Measurements from ENCODE around the gene ESRRG. TPM values are rescaled to one million over a fixed set of nuclear protein-coding genes. Genes with fewer than 3 reads are reported as not detected.

ESRRG gene
- total and polyA plus RNA-seq, 2 of the 8 experiments (the other 6 are each of a cell fraction or from before 2014, with no cell fraction given): 0.59 to 1.4 TPM

DNA sequence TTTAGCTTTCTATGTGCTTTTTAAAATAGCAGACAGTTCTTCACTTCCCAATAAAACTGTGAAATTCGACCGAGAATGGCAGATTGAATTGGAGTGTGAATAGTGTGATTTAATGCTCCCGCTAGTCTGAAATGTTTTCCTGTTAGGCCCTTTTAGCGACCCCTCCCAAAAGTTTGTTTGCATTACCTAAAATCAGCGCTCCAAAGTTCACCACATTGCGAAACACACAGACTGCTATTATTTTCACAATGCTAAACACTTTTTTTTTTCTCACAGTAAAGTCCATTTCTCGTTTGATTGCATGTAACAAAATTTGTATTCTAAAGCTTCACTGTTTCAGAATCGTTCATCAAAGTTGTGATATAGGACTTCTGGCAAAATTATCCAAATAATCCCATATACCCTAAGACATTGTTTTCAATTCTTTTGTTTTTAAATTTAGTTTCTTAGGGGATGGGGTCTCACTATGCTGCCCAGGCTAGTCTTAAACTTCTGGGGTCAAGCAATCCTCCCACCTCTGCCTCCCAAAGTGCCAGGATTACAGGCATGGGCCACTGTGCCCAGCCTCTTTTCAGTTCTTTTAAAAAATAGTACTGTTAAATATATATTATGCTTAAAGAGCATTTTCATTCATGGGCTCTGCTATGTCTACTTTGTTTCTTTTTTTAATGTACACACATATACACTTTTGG is 223.5 kb downstream of the ESRRG start:
- no peak for TF ChIP-seq TCF12 (IDR thresholded peaks at IDR 0.05; ENCODE audit: low read depth, low read length)
- TF ChIP-seq, protein P1, sequence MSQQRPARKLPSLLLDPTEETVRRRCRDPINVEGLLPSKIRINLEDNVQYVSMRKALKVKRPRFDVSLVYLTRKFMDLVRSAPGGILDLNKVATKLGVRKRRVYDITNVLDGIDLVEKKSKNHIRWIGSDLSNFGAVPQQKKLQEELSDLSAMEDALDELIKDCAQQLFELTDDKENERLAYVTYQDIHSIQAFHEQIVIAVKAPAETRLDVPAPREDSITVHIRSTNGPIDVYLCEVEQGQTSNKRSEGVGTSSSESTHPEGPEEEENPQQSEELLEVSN (IDR thresholded peaks at IDR 0.05): no peak
- TF ChIP-seq CBX8 (IDR thresholded peaks at IDR 0.05; ENCODE audit: borderline replicate concordance, low read depth, low read length): no peak
- no peak for TF ChIP-seq JUN (IDR thresholded peaks at IDR 0.05; ENCODE audit: low read depth, low read length)
- no peak for TF ChIP-seq POU5F1 (IDR thresholded peaks at IDR 0.05; ENCODE audit: low read depth, low read length)
- no peak for TF ChIP-seq RBBP5 (IDR thresholded peaks at IDR 0.05; ENCODE audit: borderline replicate concordance, low read depth, low read length)
- peaks cover 0 to 5% (median 0%) of the 10 kb centered on the region in 4 experiments; a peak in 1 of 7 replicates for H3K4me1 ChIP-seq (replicated peaks in 1 of 4; ENCODE audit: control insufficient read depth in 3 of 4, insufficient read depth in 4 of 4, low read length in 3 of 4)
- no peak overlapping the region for H4K5ac ChIP-seq (ENCODE audit: insufficient read length, low read depth, low read length)
- DNase-seq (ENCODE audit: low read depth in 1 of 2, low spot score in 2 of 2): no peak
- WGBS, 2 experiments (ENCODE audit: extremely low coverage in 1 of 2, insufficient coverage in 1 of 2, insufficient read length in 1 of 2, insufficient replicate concordance in 2 of 2, low coverage in 1 of 2, low lambda C conversion rate in 2 of 2, missing lambda C conversion rate in 1 of 2): 93% methylated on average over 8 of the region's 8 CpGs; no CpG with 5 or more reads in 1 of the 2 experiments
- H3K9ac ChIP-seq (replicated peaks in 1 of 4; ENCODE audit: extremely low read depth in 1 of 4, low read depth in 3 of 4, low read length in 3 of 4): no peak overlapping the region
- no peak overlapping the region for H2BK20ac ChIP-seq (ENCODE audit: low read length)
- H3K56ac ChIP-seq (replicated peaks; ENCODE audit: insufficient read length, low read depth, low read length): no peak overlapping the region
- no peaks in the 10 kb centered on the region for H4K20me1 ChIP-seq (replicated peaks in 1 of 2; ENCODE audit: control insufficient read depth in 1 of 2, insufficient read depth in 2 of 2, low read length in 2 of 2)
- H3K27me3 ChIP-seq (replicated peaks in 1 of 4; ENCODE audit: control insufficient read depth in 3 of 4, extremely low read depth in 1 of 4, insufficient read depth in 3 of 4, low read length in 3 of 4): peaks cover 0 to 1% (median 0%) of the 10 kb centered on the region in 4 experiments; a peak in 1 of 7 replicates
- H3K27ac ChIP-seq (ENCODE audit: low read depth, low read length): no peak overlapping the region
- H3K4me2 ChIP-seq (ENCODE audit: insufficient read depth in 1 of 2, low read depth in 2 of 2, low read length in 2 of 2): no peak overlapping the region
- H3K18ac ChIP-seq (ENCODE audit: extremely low read depth, low read length): no peak overlapping the region
- H3K79me1 ChIP-seq (ENCODE audit: low read depth, low read length): no peaks in the 10 kb centered on the region
- ChIA-PET POLR2A (ENCODE audit: partially characterized antibody) (no interaction called here), CTCF (ENCODE audit: partially characterized antibody) (no interaction called here)
- H3K4ac ChIP-seq (replicated peaks; ENCODE audit: insufficient read length, low read depth, low read length): no peak overlapping the region
- no peaks in the 10 kb centered on the region for H3K36me3 ChIP-seq (ENCODE audit: control insufficient read depth in 2 of 4, insufficient read depth in 4 of 4, low read length in 3 of 4)
- no peak overlapping the region for H2AK5ac ChIP-seq (ENCODE audit: low read depth, low read length)
- H2BK5ac ChIP-seq (ENCODE audit: low read depth, low read length): no peak overlapping the region
- H3K23me2 ChIP-seq (ENCODE audit: low read depth, low read length): no peaks in the 10 kb centered on the region
- H2BK120ac ChIP-seq (replicated peaks; ENCODE audit: low read depth, low read length): no peak overlapping the region
- H4K8ac ChIP-seq (ENCODE audit: extremely low read depth, insufficient read depth, low read length): no peak overlapping the region
- H2AFZ ChIP-seq (ENCODE audit: low read length): no peak overlapping the region
- H3K14ac ChIP-seq (ENCODE audit: insufficient read length): no peak overlapping the region
- H2BK15ac ChIP-seq (ENCODE audit: low read length): no peak overlapping the region
- FAIRE-seq: no peak
- H3K4me3 ChIP-seq (ENCODE audit: extremely low read depth in 1 of 4, insufficient read depth in 2 of 4, low read depth in 3 of 4, low read length in 4 of 4): no peak overlapping the region
- H3K79me2 ChIP-seq (ENCODE audit: control insufficient read depth in 1 of 2, insufficient read depth in 2 of 2, low read length in 2 of 2): no peaks in the 10 kb centered on the region
- H4K91ac ChIP-seq (replicated peaks; ENCODE audit: insufficient read length, low read length): no peak overlapping the region
- no peak overlapping the region for H3K23ac ChIP-seq (ENCODE audit: insufficient read length)
- H2BK12ac ChIP-seq (ENCODE audit: low read depth, low read length): no peak overlapping the region
- no peaks in the 10 kb centered on the region for H3K9me3 ChIP-seq (ENCODE audit: insufficient read depth in 2 of 2, low read depth in 1 of 2, low read length in 1 of 2)

All from H1 (cell line).